Ishikawa (cell line): ENCODE results near the gene TRIB2.

Experiments
- CEBPB ChIP-seq: IDR thresholded peaks from 2 replicates; pipeline ENCODE4 v1.6.1; 2012
- CREB1 ChIP-seq: IDR thresholded peaks from 2 replicates; pipeline ENCODE4 v1.6.1; 2012; ENCODE audit warnings: low read depth
- EGR1 ChIP-seq: IDR thresholded peaks from 2 replicates; pipeline ENCODE4 v1.6.1; 2012
- EP300 ChIP-seq: IDR thresholded peaks from 2 replicates; pipeline ENCODE4 v1.6.1; 2012; ENCODE audit warnings: borderline replicate concordance
- FOXM1 ChIP-seq: IDR thresholded peaks from 2 replicates; pipeline ENCODE4 v1.6.1; 2012; ENCODE audit warnings: low read depth, borderline replicate concordance
- NFIC ChIP-seq: IDR thresholded peaks from 2 replicates; pipeline ENCODE4 v1.6.1; 2012
- RAD21 ChIP-seq: IDR thresholded peaks from 2 replicates; pipeline ENCODE4 v1.6.1; 2012; ENCODE audit warnings: low read depth
- TAF1 ChIP-seq: IDR thresholded peaks from 2 replicates; pipeline ENCODE4 v1.6.1; 2012; ENCODE audit warnings: low read depth, mild to moderate bottlenecking
- TCF12 ChIP-seq: IDR thresholded peaks from 2 replicates; pipeline ENCODE4 v1.6.1; 2012; ENCODE audit warnings: low read depth
- TEAD4 ChIP-seq: IDR thresholded peaks from 2 replicates; pipeline ENCODE4 v1.6.1; 2012
- YY1 ChIP-seq: IDR thresholded peaks from 2 replicates; pipeline ENCODE4 v1.6.1; 2012; ENCODE audit warnings: low read depth
- ZBTB7A ChIP-seq: IDR thresholded peaks from 2 replicates; pipeline ENCODE4 v1.6.1; 2012; ENCODE audit warnings: low read depth
- TF ChIP-seq, protein P1 (sequence below): IDR thresholded peaks from 2 replicates; pipeline ENCODE4 v1.6.1; 2012
- TF ChIP-seq, protein P2 (sequence below): IDR thresholded peaks from 2 replicates; pipeline ENCODE4 v1.6.1; 2012; ENCODE audit warnings: low read depth, mild to moderate bottlenecking
- TF ChIP-seq, protein P3 (sequence below): IDR thresholded peaks from 2 replicates; pipeline ENCODE4 v1.6.1; 2012

TRIB2 gene

DNA sequence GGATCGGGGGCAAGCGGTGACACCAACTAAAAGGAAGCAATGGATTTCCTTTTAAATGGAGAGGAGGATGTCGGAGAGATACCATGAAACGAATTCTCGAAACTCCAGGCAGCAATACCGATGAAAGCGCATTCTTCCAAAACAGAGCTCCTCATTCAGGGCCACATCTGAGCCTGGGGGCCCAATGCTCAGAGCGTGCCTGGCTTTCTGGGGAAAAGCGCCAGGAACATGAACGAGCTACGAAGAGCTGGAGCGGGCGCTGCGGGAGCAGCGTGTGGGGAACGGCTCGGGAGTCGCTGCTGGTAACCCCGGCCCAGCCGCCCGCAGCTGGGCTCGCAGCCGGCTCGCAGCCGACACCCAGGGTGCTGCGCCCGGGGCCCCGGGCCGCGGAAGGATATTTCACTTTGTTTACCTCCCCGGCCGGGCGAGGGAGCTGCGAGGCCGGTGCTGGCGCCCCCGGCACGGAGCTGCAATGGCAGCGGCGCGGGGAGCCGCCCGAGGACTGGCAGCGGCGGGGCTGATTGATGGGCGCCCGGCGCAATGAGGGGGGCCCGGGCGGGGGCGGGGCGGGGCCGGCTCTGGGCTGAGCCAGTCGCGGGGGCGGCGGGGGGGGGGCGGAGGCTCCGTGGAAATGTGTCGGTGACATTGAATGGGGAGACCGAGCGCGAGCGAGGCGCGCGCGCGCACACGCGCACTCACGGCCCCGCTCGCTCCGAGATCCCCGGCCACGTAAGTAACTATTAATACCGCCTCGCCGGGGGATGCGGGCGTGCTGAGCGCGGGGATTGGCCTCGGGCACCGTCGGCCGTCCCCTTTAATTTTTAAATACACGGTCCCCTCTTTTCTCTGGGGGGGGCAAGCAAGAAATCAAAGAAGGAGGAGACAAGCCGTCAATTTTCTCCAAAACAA lies at the start of gene TRIB2:
Gene TRIB2 (plus strand): TSS at position 655 of the 909 bp plus-strand sequence. CDS start 1,372 bp downstream, outside the sequence.
- TF ChIP-seq TEAD4 (no peak), EGR1 (no peak), NFIC (no peak), TCF12 (peak; percentile 10; the same call in 1 of the 2 replicates), EP300 (no peak), CREB1 (no peak), FOXM1 (no peak), ZBTB7A (no peak), RAD21 (peak; percentile 13; the same call in 1 of the 2 replicates), CEBPB (no peak), TAF1 (no peak), YY1 (peak; percentile 73)
- TF ChIP-seq, protein P1, sequence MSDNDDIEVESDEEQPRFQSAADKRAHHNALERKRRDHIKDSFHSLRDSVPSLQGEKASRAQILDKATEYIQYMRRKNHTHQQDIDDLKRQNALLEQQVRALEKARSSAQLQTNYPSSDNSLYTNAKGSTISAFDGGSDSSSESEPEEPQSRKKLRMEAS, result peak; percentile 69; the same call in 1 of the 2 replicates
- TF ChIP-seq, protein P2, sequence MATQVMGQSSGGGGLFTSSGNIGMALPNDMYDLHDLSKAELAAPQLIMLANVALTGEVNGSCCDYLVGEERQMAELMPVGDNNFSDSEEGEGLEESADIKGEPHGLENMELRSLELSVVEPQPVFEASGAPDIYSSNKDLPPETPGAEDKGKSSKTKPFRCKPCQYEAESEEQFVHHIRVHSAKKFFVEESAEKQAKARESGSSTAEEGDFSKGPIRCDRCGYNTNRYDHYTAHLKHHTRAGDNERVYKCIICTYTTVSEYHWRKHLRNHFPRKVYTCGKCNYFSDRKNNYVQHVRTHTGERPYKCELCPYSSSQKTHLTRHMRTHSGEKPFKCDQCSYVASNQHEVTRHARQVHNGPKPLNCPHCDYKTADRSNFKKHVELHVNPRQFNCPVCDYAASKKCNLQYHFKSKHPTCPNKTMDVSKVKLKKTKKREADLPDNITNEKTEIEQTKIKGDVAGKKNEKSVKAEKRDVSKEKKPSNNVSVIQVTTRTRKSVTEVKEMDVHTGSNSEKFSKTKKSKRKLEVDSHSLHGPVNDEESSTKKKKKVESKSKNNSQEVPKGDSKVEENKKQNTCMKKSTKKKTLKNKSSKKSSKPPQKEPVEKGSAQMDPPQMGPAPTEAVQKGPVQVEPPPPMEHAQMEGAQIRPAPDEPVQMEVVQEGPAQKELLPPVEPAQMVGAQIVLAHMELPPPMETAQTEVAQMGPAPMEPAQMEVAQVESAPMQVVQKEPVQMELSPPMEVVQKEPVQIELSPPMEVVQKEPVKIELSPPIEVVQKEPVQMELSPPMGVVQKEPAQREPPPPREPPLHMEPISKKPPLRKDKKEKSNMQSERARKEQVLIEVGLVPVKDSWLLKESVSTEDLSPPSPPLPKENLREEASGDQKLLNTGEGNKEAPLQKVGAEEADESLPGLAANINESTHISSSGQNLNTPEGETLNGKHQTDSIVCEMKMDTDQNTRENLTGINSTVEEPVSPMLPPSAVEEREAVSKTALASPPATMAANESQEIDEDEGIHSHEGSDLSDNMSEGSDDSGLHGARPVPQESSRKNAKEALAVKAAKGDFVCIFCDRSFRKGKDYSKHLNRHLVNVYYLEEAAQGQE, result no peak
- TF ChIP-seq, protein P3, sequence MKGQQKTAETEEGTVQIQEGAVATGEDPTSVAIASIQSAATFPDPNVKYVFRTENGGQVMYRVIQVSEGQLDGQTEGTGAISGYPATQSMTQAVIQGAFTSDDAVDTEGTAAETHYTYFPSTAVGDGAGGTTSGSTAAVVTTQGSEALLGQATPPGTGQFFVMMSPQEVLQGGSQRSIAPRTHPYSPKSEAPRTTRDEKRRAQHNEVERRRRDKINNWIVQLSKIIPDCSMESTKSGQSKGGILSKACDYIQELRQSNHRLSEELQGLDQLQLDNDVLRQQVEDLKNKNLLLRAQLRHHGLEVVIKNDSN, result no peak

DNA sequence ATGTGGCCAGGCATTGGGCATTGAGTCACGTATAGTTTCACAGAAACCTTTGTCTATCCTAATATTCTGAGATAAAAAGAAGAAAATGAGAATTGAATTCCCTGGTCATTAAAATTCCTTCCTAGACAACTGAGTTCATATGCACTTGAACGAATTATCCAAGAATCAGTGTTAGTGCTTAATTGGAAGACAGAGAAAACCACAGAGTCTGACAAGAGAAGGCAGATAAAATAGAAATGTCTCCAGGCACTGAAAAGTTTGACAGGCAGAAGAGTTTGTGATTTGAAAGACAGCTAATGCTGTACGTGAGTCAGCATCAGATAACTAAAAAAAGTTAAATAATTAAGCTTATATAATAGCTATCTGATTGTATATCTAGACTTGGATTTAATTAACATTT lies 47.7 kb upstream of the TRIB2 start:
- TF ChIP-seq, protein P1, result no peak
- TF ChIP-seq TEAD4 (no peak), YY1 (no peak), EGR1 (no peak), CREB1 (no peak), TAF1 (no peak), NFIC (no peak), TCF12 (no peak), CEBPB (no peak), FOXM1 (no peak), EP300 (no peak), ZBTB7A (no peak), RAD21 (no peak)
- TF ChIP-seq, protein P3, result no peak
- TF ChIP-seq, protein P2, result no peak

DNA sequence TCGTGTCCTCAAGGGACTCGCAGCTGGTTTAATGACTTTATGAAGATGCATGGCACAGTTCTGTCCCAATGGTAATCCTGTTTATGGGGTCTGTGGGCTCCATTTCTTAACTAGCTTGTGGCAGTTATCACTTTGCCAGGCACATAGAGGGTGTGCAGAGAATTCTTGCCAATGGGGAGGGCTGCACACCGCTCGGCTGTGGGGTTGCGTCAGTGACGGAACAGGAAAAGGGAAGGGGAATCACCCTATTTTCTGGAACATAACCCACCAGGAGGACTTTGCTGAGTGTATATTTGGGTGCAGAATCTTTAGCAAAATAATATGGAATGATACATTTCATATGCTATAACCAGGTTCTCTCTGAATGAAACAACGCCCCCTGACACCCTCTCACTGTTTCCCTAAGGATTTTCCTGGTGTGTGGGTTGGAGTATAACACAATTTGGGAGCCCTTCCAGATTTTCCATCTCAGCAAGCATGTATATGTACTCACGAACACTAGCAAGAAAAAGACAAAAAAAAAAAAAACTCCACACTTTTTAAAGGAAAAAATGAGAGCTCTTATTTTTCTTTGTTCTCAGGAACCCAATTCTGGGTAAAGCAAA lies 43.9 kb upstream of the TRIB2 start:
- TF ChIP-seq FOXM1 (no peak), ZBTB7A (no peak), TEAD4 (no peak), NFIC (no peak), CEBPB (no peak), TAF1 (no peak), RAD21 (no peak), CREB1 (no peak), TCF12 (no peak)
- TF ChIP-seq, protein P1, result no peak
- TF ChIP-seq, protein P2, result no peak
- TF ChIP-seq, protein P3, result no peak
